ENCODE results near the gene SPNS3.

The SPNS3 gene

GRCh38 chr17:4395111-4395478, 38.6 kb upstream of the SPNS3 start:
- ChIA-PET CTCF (no interaction called here), POLR2A (no interaction called here)
- no peak for TF ChIP-seq ZNF384 (IDR thresholded peaks at IDR 0.05)
- no peak for TF ChIP-seq L3MBTL2 (conservative IDR thresholded peaks at IDR 0.05)
- TF ChIP-seq FOXM1 (IDR thresholded peaks at IDR 0.05; ENCODE audit: borderline replicate concordance): no peak
- TF ChIP-seq ARNT (IDR thresholded peaks at IDR 0.05): no peak
- no peak for TF ChIP-seq SUZ12 (IDR thresholded peaks at IDR 0.05)
- TF ChIP-seq FOXK2 (IDR thresholded peaks at IDR 0.05): no peak
- TF ChIP-seq BHLHE40 (IDR thresholded peaks at IDR 0.05; ENCODE audit: borderline replicate concordance): no peak
- no peak for TF ChIP-seq HDGF (IDR thresholded peaks at IDR 0.05; ENCODE audit: borderline replicate concordance)
- no peak for TF ChIP-seq PKNOX1 (IDR thresholded peaks at IDR 0.05)
- TF ChIP-seq NFRKB (IDR thresholded peaks at IDR 0.05): no peak
- TF ChIP-seq ELF4 (IDR thresholded peaks at IDR 0.05): no peak
- no peak for TF ChIP-seq TARDBP (IDR thresholded peaks at IDR 0.05)
- no peak for TF ChIP-seq SP1 (IDR thresholded peaks at IDR 0.05)
- no peak for TF ChIP-seq CTBP1 (IDR thresholded peaks at IDR 0.05; ENCODE audit: borderline replicate concordance)
- no peak for DNase-seq (ENCODE audit: extremely low spot score)

- TF ChIP-seq ZNF384 (IDR thresholded peaks at IDR 0.05): no peak
- TF ChIP-seq SP1 (IDR thresholded peaks at IDR 0.05): no peak
- TF ChIP-seq BHLHE40 (IDR thresholded peaks at IDR 0.05; ENCODE audit: borderline replicate concordance): no peak
- TF ChIP-seq NFRKB (IDR thresholded peaks at IDR 0.05): no peak
- TF ChIP-seq ELF4 (IDR thresholded peaks at IDR 0.05): no peak
- no peak for TF ChIP-seq L3MBTL2 (conservative IDR thresholded peaks at IDR 0.05)
- TF ChIP-seq FOXK2 (IDR thresholded peaks at IDR 0.05): no peak
- no peak for TF ChIP-seq FOXM1 (IDR thresholded peaks at IDR 0.05; ENCODE audit: borderline replicate concordance)
- no peak for TF ChIP-seq FOXA1 (IDR thresholded peaks at IDR 0.05)
- TF ChIP-seq SUZ12 (IDR thresholded peaks at IDR 0.05): no peak
- CTCF ChIA-PET: no interaction called here
- POLR2A ChIA-PET: no interaction called here
- DNase-seq (ENCODE audit: extremely low spot score): no peak
These were observed 35.9 kb upstream of the SPNS3 start for GRCh38 chr17:4397840-4398239.

DNA sequence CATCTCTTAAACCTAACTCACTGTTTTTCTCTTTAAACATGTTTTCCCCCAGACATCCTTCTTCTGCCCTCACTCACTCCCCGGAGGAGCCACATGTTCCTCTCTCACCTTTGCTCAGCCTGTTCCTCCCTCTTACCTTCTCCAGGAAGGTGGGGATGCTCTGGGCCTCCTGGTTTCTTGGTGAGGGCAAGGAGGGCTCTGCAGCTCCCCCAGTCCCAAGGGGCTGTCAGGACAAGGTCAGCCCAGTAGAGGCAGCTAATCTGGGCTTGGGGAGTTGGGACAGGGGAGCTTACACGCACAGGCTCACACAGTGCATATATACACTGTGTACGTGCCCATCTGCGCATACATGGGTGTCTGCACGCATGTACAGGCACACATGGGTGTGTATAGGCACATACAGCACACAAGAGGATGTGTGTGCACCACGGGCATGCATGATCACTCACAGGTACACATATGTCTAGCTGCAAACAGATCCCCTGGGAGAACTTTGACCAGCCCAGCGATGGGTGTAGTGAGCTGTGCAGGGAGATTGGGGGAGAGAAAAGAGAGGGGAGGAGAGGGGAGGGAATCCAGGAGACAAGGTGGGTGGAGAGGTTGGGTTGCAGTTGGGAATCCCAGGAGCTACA, 28.6 kb upstream of the SPNS3 start:
- DNase-seq (ENCODE audit: extremely low spot score): no peak
- CTCF ChIA-PET: no interaction called here
- no peak for TF ChIP-seq ARNT (IDR thresholded peaks at IDR 0.05)
- POLR2A ChIA-PET: no interaction called here

DNA sequence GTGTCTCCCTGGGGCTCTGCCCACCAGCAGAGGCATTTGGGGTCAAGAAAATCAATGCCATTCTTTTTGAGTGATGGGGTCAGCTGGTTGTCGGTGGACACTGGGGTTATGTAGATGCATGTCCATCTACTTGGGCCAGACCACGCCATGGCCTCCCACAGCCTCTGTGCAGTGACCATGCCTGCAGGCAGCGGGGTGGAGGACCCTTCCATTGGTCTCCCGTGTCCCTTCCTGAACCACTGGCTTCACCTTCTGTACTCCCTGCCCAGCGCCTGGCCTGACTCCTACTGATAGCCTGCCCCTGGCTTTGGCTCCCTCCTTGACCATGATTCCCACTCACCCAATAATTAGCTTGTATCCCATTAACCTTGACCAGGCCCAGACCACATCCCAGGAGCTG, 28.0 kb upstream of the SPNS3 start:
- DNase-seq (ENCODE audit: extremely low spot score): no peak
- POLR2A ChIA-PET: interaction anchor here (0.6 kb wide), 1 partner anchor 500 kb away, joined by 3 read pairs; no protein-coding TSS in a partner anchor
- TF ChIP-seq BHLHE40 (IDR thresholded peaks at IDR 0.05; ENCODE audit: borderline replicate concordance) (no peak), FOXA1 (IDR thresholded peaks at IDR 0.05) (no peak), SP1 (IDR thresholded peaks at IDR 0.05) (no peak), ELF4 (IDR thresholded peaks at IDR 0.05) (no peak), ARNT (IDR thresholded peaks at IDR 0.05) (no peak), LEF1 (IDR thresholded peaks at IDR 0.05; ENCODE audit: borderline replicate concordance) (no peak), FOXM1 (IDR thresholded peaks at IDR 0.05; ENCODE audit: borderline replicate concordance) (no peak), NFRKB (IDR thresholded peaks at IDR 0.05) (no peak), TARDBP (IDR thresholded peaks at IDR 0.05) (no peak), SUZ12 (IDR thresholded peaks at IDR 0.05) (no peak), L3MBTL2 (conservative IDR thresholded peaks at IDR 0.05) (no peak)
- CTCF ChIA-PET: no interaction called here

- POLR2A ChIA-PET: interaction anchor here (0.6 kb wide), 1 partner anchor 499 kb away, joined by 3 read pairs; no protein-coding TSS in a partner anchor
- no peak for DNase-seq (ENCODE audit: extremely low spot score)
- TF ChIP-seq FOXA1 (IDR thresholded peaks at IDR 0.05): no peak
- TF ChIP-seq L3MBTL2 (conservative IDR thresholded peaks at IDR 0.05): no peak
- TF ChIP-seq LEF1 (IDR thresholded peaks at IDR 0.05; ENCODE audit: borderline replicate concordance): no peak
- no peak for TF ChIP-seq ARNT (IDR thresholded peaks at IDR 0.05)
- TF ChIP-seq PKNOX1 (IDR thresholded peaks at IDR 0.05): no peak
- TF ChIP-seq BHLHE40 (IDR thresholded peaks at IDR 0.05; ENCODE audit: borderline replicate concordance): no peak
- no peak for TF ChIP-seq HDGF (IDR thresholded peaks at IDR 0.05; ENCODE audit: borderline replicate concordance)
- TF ChIP-seq NFRKB (IDR thresholded peaks at IDR 0.05): no peak
- TF ChIP-seq TARDBP (IDR thresholded peaks at IDR 0.05): no peak
- TF ChIP-seq FOXK2 (IDR thresholded peaks at IDR 0.05): no peak
- TF ChIP-seq FOXM1 (IDR thresholded peaks at IDR 0.05; ENCODE audit: borderline replicate concordance): no peak
- CTCF ChIA-PET: no interaction called here
These were observed 27.4 kb upstream of the SPNS3 start for GRCh38 chr17:4406386-4406785.

DNA sequence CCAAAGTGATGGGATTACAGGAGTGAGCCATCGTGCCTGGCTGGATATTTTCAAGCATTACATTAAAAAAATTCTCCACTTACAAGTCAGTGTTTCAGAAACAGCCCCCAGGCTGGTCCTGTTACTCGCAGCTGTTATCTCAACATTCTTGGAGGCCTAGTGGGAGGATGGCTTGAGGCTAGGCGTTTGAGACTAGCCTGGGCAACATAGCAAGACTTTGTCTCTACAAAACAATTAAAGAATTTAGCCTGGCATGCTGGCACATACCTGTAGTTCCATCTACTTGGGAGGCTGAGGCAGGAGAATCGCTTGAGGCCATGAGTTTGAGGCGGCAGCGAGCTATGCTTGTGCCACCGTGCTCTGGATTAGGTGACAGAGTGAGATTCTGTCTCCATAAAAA, 26.5 kb upstream of the SPNS3 start:
- CTCF ChIA-PET: interaction anchor here (0.5 to 0.6 kb wide), 2 partner anchors 21 to 115 kb away, joined by 3 read pairs; no protein-coding TSS in a partner anchor
- DNase-seq (ENCODE audit: extremely low spot score): no peak
- POLR2A ChIA-PET: no interaction called here
- TF ChIP-seq LEF1 (IDR thresholded peaks at IDR 0.05; ENCODE audit: borderline replicate concordance) (no peak), BHLHE40 (IDR thresholded peaks at IDR 0.05; ENCODE audit: borderline replicate concordance) (no peak), ZNF384 (IDR thresholded peaks at IDR 0.05) (peak; percentile 15; the same call in 1 of the 2 replicates), TARDBP (IDR thresholded peaks at IDR 0.05) (no peak), ARNT (IDR thresholded peaks at IDR 0.05) (no peak), CTBP1 (IDR thresholded peaks at IDR 0.05; ENCODE audit: borderline replicate concordance) (no peak)

GRCh38 chr17:4407851-4408250, 25.9 kb upstream of the SPNS3 start:
- TF ChIP-seq SUZ12 (IDR thresholded peaks at IDR 0.05) (no peak), ARNT (IDR thresholded peaks at IDR 0.05) (no peak), L3MBTL2 (conservative IDR thresholded peaks at IDR 0.05) (no peak), FOXK2 (IDR thresholded peaks at IDR 0.05) (no peak), NFRKB (IDR thresholded peaks at IDR 0.05) (no peak), TARDBP (IDR thresholded peaks at IDR 0.05) (no peak), CTBP1 (IDR thresholded peaks at IDR 0.05; ENCODE audit: borderline replicate concordance) (no peak), BHLHE40 (IDR thresholded peaks at IDR 0.05; ENCODE audit: borderline replicate concordance) (no peak), ELF4 (IDR thresholded peaks at IDR 0.05) (no peak), ZNF384 (IDR thresholded peaks at IDR 0.05) (no peak), FOXA1 (IDR thresholded peaks at IDR 0.05) (no peak), HDGF (IDR thresholded peaks at IDR 0.05; ENCODE audit: borderline replicate concordance) (no peak), PKNOX1 (IDR thresholded peaks at IDR 0.05) (no peak), SP1 (IDR thresholded peaks at IDR 0.05) (no peak), FOXM1 (IDR thresholded peaks at IDR 0.05; ENCODE audit: borderline replicate concordance) (no peak), LEF1 (IDR thresholded peaks at IDR 0.05; ENCODE audit: borderline replicate concordance) (no peak)
- ChIA-PET POLR2A (no interaction called here), CTCF (interaction anchor here (0.6 to 0.7 kb wide), 2 partner anchors 116 to 227 kb away, joined by 3 read pairs; no protein-coding TSS in a partner anchor)
- no peak for DNase-seq (ENCODE audit: extremely low spot score)
